PC-3 (cell line): ENCODE measurements around the gene PPARG. TPM values are rescaled to one million over a fixed set of nuclear protein-coding genes. Genes with fewer than 3 reads are reported as not detected.
A peak's percentile ranks its signal among the peaks of the same experiment; 100 is the strongest.

Experiments used
- ATAC-seq: fragments of 200-7000 bp; cut with Tn5 transposase; 2 replicates; pipeline ENCODE4 v1.9.1; 2020; ENCODE audit warnings: mild to moderate bottlenecking, moderate library complexity
- BruUV-seq: library from RNA; stranded (reverse); fragments of 400-500 nt; replicated peaks from 2 replicates; lab custom pipeline; 2021; lab: Mats Ljungman, UMichigan
- CTCF ChIA-PET: fragments of 300-600 bp; sonication (Branson Sonifier 250); formaldehyde crosslinking; loops from one replicate; lab custom pipeline; 2022; ENCODE audit warnings: antibody characterized with exemption; lab: Charles Lee
- POLR2A ChIA-PET: fragments of 300-600 bp; sonication (Branson Sonifier 250); formaldehyde crosslinking; loops from one replicate; lab custom pipeline; 2022; ENCODE audit warnings: antibody characterized with exemption; ENCODE audit not compliant: unreplicated experiment; lab: Charles Lee
- DNase-seq: peaks from one replicate; pipeline ENCODE4 v3.0.0-alpha.2; 2015
- H2AFZ ChIP-seq: fragments of 300-600 bp; sonication (generic); 2 replicates; pipeline ENCODE4 v1.6.0; 2016; ENCODE audit warnings: antibody characterized with exemption, low read length
- H3F3A ChIP-seq: fragments of 300-600 bp; sonication (generic); one replicate; pipeline ENCODE4 v1.6.0; 2017; ENCODE audit warnings: antibody characterized with exemption, low read length, control low read depth, mild to moderate bottlenecking; ENCODE audit not compliant: unreplicated experiment
- H3K27ac ChIP-seq: fragments of 300-600 bp; sonication (generic); 2 replicates; pipeline ENCODE4 v1.5.1; 2016; ENCODE audit warnings: mild to moderate bottlenecking, low read length
- H3K27me3 ChIP-seq: fragments of 300-600 bp; sonication (generic); 2 replicates; pipeline ENCODE4 v1.6.1; 2016; ENCODE audit warnings: low read length, mixed read lengths
- H3K36me3 ChIP-seq: fragments of 300-600 bp; sonication (generic); 2 replicates; pipeline ENCODE4 v1.6.1; 2016; ENCODE audit warnings: low read depth, mixed run types, low read length, mixed read lengths
- H3K4me1 ChIP-seq: fragments of 300-600 bp; sonication (generic); 2 replicates; pipeline ENCODE4 v1.5.1; 2016; ENCODE audit warnings: low read length; ENCODE audit not compliant: insufficient read depth
- H3K4me2 ChIP-seq: fragments of 300-600 bp; sonication (generic); 2 replicates; pipeline ENCODE4 v1.6.0; 2016; ENCODE audit warnings: low read length
- H3K4me3 ChIP-seq: fragments of 300-600 bp; sonication (generic); 2 replicates; pipeline ENCODE4 v1.5.1; 2016; ENCODE audit warnings: mild to moderate bottlenecking, low read length, mixed read lengths
- H3K79me2 ChIP-seq: fragments of 300-600 bp; sonication (generic); 2 replicates; pipeline ENCODE4 v1.6.1; 2017; ENCODE audit warnings: low read length, mixed read lengths
- H3K9ac ChIP-seq: fragments of 300-600 bp; sonication (generic); 2 replicates; pipeline ENCODE4 v1.6.0; 2016; ENCODE audit warnings: mild to moderate bottlenecking, low read length
- H3K9me2 ChIP-seq: fragments of 300-600 bp; sonication (generic); replicated peaks from 2 replicates; pipeline ENCODE4 v1.6.1; 2016; ENCODE audit warnings: mixed run types, low read length, mixed read lengths
- H3K9me3 ChIP-seq: fragments of 300-600 bp; sonication (generic); 2 replicates; pipeline ENCODE4 v1.6.1; 2016; ENCODE audit warnings: low read length, mixed read lengths
- H4K20me1 ChIP-seq: fragments of 300-600 bp; sonication (generic); 2 replicates; pipeline ENCODE4 v1.6.1; 2016; ENCODE audit warnings: low read length, mixed read lengths
- EZH2 ChIP-seq: fragments of 300-600 bp; sonication (generic); IDR thresholded peaks from one replicate; pipeline ENCODE4 v1.6.1; 2017; ENCODE audit warnings: antibody characterized with exemption, mild to moderate bottlenecking, low read length; ENCODE audit not compliant: unreplicated experiment
- EZH2phosphoT487 ChIP-seq: fragments of 300-600 bp; sonication (generic); IDR thresholded peaks from 2 replicates; pipeline ENCODE4 v1.6.1; 2018; ENCODE audit warnings: mild to moderate bottlenecking, antibody characterized with exemption, low read length, borderline replicate concordance
- intact Hi-C: fragments of 100-400 bp; cut with micrococcal nuclease; formaldehyde crosslinking; loops from 2 replicates; pipeline ENCODE4 v1.9.0; 2023
- total RNA-seq: library from RNA; depleted of rRNA; stranded (reverse); fragments of >200 nt; gene quantifications from 2 replicates; pipeline ENCODE4 v1.2.3, GENCODE V29; 2014
- TF ChIP-seq, protein P1 (sequence below): fragments of 300-600 bp; sonication (generic); conservative IDR thresholded peaks from 2 replicates; pipeline ENCODE4 v1.5.1; 2017; ENCODE audit warnings: antibody characterized with exemption, low read depth, mild to moderate bottlenecking, low read length

The PPARG gene
- total RNA-seq, 1 experiment from 2014 or later: 250 TPM

- Histone ChIP-seq H3F3A (no peaks in the 10 kb centered on the region), H3K9me3 (peaks cover 6% of the 10 kb centered on the region), H3K9me2 (no peaks in the 10 kb centered on the region), H3K4me2 (no peak overlapping the region), H3K27ac (no peak overlapping the region), H2AFZ (no peak overlapping the region), H3K36me3 (no peaks in the 10 kb centered on the region), H3K9ac (no peak overlapping the region), H4K20me1 (no peaks in the 10 kb centered on the region), H3K27me3 (no peaks in the 10 kb centered on the region), H3K79me2 (no peaks in the 10 kb centered on the region), H3K4me1 (no peaks in the 10 kb centered on the region), H3K4me3 (no peak overlapping the region)
- intact Hi-C loops: no loop called here
- ChIA-PET CTCF (no interaction called here), POLR2A (no interaction called here)
- no peak for DNase-seq
- no TSS peak for BruUV-seq
- no peak for ATAC-seq
- TF ChIP-seq, protein P1, sequence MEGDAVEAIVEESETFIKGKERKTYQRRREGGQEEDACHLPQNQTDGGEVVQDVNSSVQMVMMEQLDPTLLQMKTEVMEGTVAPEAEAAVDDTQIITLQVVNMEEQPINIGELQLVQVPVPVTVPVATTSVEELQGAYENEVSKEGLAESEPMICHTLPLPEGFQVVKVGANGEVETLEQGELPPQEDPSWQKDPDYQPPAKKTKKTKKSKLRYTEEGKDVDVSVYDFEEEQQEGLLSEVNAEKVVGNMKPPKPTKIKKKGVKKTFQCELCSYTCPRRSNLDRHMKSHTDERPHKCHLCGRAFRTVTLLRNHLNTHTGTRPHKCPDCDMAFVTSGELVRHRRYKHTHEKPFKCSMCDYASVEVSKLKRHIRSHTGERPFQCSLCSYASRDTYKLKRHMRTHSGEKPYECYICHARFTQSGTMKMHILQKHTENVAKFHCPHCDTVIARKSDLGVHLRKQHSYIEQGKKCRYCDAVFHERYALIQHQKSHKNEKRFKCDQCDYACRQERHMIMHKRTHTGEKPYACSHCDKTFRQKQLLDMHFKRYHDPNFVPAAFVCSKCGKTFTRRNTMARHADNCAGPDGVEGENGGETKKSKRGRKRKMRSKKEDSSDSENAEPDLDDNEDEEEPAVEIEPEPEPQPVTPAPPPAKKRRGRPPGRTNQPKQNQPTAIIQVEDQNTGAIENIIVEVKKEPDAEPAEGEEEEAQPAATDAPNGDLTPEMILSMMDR: no peak
- TF ChIP-seq EZH2: no peak
Observed at GRCh38 chr3:12249519-12249918, 39.4 kb upstream of the PPARG start.

DNA sequence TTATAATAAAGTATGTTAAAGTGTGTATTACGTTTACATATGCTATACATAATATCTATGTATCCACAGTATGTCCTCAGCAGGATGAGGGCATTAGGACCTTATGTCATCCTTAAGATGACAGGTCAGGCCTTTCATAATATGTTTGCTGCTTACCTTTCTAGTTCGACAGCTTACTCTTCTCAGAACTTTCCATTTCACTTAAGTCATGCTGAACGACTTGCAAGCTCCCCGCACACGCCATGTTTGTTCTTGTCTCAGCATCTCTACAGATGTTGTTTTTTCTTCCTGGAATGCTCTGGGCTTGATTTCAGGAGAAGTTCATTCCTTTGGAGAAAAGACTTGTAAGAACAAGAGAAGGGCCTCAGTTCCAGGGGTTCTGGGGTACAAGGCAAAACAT, 36.0 kb upstream of the PPARG start:
- no TSS peak for BruUV-seq
- Histone ChIP-seq H3F3A (no peaks in the 10 kb centered on the region), H3K27ac (no peak overlapping the region), H3K27me3 (no peaks in the 10 kb centered on the region), H3K36me3 (no peaks in the 10 kb centered on the region), H3K4me3 (no peak overlapping the region), H3K9me2 (no peaks in the 10 kb centered on the region), H3K9me3 (peaks cover 6% of the 10 kb centered on the region), H3K9ac (no peak overlapping the region), H2AFZ (no peak overlapping the region), H3K79me2 (no peaks in the 10 kb centered on the region), H4K20me1 (no peaks in the 10 kb centered on the region), H3K4me2 (no peak overlapping the region), H3K4me1 (no peaks in the 10 kb centered on the region)
- ATAC-seq: no peak
- TF ChIP-seq, protein P1: no peak
- TF ChIP-seq EZH2phosphoT487: no peak
- no peak for TF ChIP-seq EZH2
- intact Hi-C loops: no loop called here
- POLR2A ChIA-PET: no interaction called here
- CTCF ChIA-PET: interaction anchor here (0.6 kb wide), 1 partner anchor 340 kb away, joined by 3 read pairs; no protein-coding TSS in a partner anchor
- DNase-seq: no peak

DNA sequence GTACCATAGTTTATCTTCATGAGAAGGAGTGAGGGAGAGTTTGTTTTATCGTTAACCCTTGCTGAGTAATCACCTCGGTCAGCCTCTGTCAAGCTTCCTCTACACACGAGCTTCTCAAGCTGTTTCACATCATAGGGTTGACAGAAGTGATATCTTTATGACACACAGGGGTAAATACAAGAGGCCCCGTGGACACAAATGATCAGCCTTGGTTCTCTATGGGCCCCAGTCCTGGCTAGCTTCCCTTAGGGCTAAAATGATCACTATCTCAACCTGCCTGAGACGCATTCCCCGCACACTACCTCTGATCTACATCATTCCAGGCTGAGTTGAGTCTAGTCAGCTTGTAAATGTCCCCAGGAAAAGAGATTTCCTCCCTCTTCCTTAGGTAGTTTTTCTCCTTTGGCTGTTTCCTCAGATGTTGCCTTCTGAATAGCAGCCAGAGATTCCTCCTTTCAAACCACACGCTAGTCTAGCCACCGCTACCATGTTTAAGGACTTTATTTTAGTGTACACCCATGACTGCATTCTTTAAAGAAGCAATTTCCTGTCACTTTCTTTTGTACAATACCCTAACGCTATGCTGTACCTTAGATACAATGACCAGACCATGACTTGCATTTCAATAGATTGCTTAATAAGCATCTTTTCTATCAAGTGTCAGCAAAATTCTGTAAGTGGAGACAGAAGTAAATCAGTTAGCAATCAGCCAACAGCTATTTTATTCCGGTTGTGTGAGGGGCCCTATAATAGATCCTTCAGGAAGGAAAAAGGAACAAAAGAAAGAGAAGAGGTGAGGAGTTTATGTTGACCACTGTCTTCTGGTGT, 35.1 kb upstream of the PPARG start:
- ATAC-seq (no peak), DNase-seq (no peak)
- Histone ChIP-seq H3K27me3 (no peaks in the 10 kb centered on the region), H3K36me3 (no peaks in the 10 kb centered on the region), H2AFZ (0 out of 2 replicates have a peak overlapping the region, but pooled peaks have one; percentile 10), H3K4me2 (no peak overlapping the region), H3K4me3 (no peak overlapping the region), H3K9me3 (peaks cover 6% of the 10 kb centered on the region), H3K4me1 (no peaks in the 10 kb centered on the region), H3K9me2 (no peaks in the 10 kb centered on the region), H4K20me1 (no peaks in the 10 kb centered on the region), H3K27ac (no peak overlapping the region), H3K79me2 (no peaks in the 10 kb centered on the region), H3F3A (no peaks in the 10 kb centered on the region), H3K9ac (no peak overlapping the region)
- TF ChIP-seq EZH2 (no peak), EZH2phosphoT487 (no peak)
- TF ChIP-seq, protein P1: no peak
- CTCF ChIA-PET: interaction anchor here (0.6 kb wide), 1 partner anchor 341 kb away, joined by 3 read pairs; no protein-coding TSS in a partner anchor
- POLR2A ChIA-PET: no interaction called here
- intact Hi-C loops: no loop called here
- BruUV-seq: no TSS peak
